IPS-NIHi11 (cell line): ENCODE measurements around the gene CBX8.
A peak's percentile ranks its signal among the peaks of the same experiment; 100 is the strongest.

Experiments used
- DNase-seq: peaks from one replicate; pipeline ENCODE4 v3.0.0; 2012; ENCODE audit warnings: mixed read lengths, low spot score

The CBX8 gene

GRCh38 chr17:79796763-79797491, at the start of gene CBX8:
TSS of gene CBX8 (minus strand) at chr17:79797077. CDS start at chr17:79796998, 79 bp downstream.
- peak; percentile 91 for DNase-seq

GRCh38 chr17:79845601-79845949, 48.7 kb upstream of the CBX8 start:
- no peak for DNase-seq

GRCh38 chr17:79844869-79845600, 48.2 kb upstream of the CBX8 start:
- peak; percentile 92 for DNase-seq

- peak; percentile 76 for DNase-seq
These were observed 47.2 kb upstream of the CBX8 start for GRCh38 chr17:79843816-79844800.

- DNase-seq = no peak
These were observed 46.6 kb upstream of the CBX8 start for GRCh38 chr17:79843474-79843815.

GRCh38 chr17:79842656-79843473, 46.0 kb upstream of the CBX8 start:
- no peak for DNase-seq

- no peak for DNase-seq
These were observed 45.3 kb upstream of the CBX8 start for GRCh38 chr17:79842136-79842655.

GRCh38 chr17:79841369-79842135, 44.7 kb upstream of the CBX8 start:
- DNase-seq = no peak

- DNase-seq = no peak
These were observed 44.1 kb upstream of the CBX8 start for GRCh38 chr17:79840989-79841286.

GRCh38 chr17:79840269-79840988, 43.6 kb upstream of the CBX8 start:
- no peak for DNase-seq

GRCh38 chr17:79839356-79840268, 42.7 kb upstream of the CBX8 start, which contains the start of gene CBX4:
TSS of gene CBX4 (minus strand) at chr17:79839440. CDS start at chr17:79839251, 189 bp downstream.
- peak; percentile 89 for DNase-seq

- DNase-seq = no peak
These were observed 41.8 kb upstream of the CBX8 start for GRCh38 chr17:79838522-79839274.

- DNase-seq = no peak
These were observed 41.1 kb upstream of the CBX8 start for GRCh38 chr17:79837888-79838521.

- DNase-seq = no peak
These were observed 40.4 kb upstream of the CBX8 start for GRCh38 chr17:79836972-79837887.

GRCh38 chr17:79836510-79836971, 39.7 kb upstream of the CBX8 start:
- no peak for DNase-seq

- no peak for DNase-seq
These were observed 39.2 kb upstream of the CBX8 start for GRCh38 chr17:79835953-79836509.
